ENCODE data around the gene MYH1.

MYH1 gene

DNA sequence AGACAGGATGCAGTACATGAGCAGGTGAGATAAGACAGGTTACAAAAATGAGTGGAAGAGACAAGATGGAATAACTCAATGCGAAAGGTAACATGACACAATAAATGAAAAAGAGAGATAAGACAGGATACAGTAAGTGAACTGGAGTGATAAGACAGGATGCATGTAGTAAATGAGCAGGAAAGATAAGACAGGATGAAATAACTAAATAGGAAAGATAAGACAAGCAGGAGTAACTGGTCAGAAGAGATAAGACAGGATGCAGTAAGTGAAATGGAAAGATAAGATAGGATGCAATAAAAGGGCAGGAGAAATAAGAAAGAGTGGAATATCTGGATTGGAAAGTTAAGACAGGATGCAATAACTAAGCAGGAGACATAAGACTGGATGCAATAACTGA, 40.6 kb downstream of the MYH1 start:
- DNase-seq = no peak

DNA sequence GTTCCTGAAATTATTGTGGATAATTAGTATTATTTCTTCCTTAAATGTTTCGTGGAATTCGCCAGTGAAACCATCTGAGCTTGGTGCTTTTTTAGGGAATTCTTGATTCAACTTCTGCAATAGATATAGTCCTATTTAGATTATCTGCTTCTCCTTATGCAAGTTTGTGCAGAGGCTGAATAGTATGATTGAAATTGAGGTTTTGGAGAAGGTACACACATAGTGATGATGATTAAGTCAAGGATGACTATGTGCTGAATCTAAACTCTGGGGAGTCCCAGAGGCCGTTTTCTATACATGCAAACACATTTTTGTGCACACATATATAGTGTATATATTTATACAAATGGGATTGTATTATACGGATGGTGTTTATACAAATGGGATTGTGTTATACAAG, 43.8 kb downstream of the MYH1 start:
- DNase-seq = no peak

- no peak for DNase-seq
Observed at GRCh38 chr17:10471858-10472257, 46.5 kb downstream of the MYH1 start.

DNA sequence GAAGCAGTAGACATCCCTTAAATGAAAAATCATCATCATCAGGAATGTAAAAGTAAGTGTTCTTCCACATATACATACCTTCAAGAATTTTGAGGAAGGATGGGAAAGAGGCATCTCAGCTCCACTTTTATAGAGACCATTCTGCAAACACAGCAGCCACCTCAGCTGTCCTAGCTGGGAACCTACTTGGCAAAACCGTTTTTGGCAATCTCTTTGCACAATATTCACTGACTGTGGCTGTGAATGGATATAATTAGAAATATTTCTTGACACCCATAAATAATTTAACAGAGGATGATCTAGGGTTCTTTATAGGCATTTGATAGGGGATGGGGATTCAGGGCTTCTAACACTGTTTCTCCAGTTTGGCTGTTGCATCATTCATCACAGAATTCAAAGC, 48.9 kb downstream of the MYH1 start, which contains the start of gene MYH4:
TSS of gene MYH4 (minus strand) at position 101 of the 400 bp plus-strand sequence. CDS start 2,814 bp downstream, outside the sequence.
- no peak for DNase-seq

GRCh38 chr17:10463402-10463801, 54.9 kb downstream of the MYH1 start:
- no peak for DNase-seq

GRCh38 chr17:10460062-10460461, 58.3 kb downstream of the MYH1 start:
- no peak for DNase-seq

DNA sequence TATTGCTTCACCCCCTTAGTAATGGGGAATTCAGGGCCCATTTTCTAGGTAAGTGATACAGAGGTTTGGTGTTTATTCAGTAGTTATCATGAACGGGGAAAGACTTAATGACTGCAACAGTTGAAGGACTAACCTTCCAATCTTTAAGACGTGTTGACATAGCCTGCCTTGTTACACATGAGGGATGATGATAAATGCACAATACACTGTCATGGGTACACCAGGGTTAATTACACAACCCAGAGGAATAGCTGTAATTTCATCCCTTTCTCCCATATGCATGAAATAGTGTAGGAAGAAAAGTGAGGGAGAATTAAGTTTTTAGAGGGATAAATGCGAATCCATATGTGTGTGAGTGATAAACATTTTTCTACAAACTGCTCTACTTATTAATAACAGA, 59.6 kb downstream of the MYH1 start:
- no peak for DNase-seq

GRCh38 chr17:10457952-10458351, 60.4 kb downstream of the MYH1 start:
- DNase-seq = no peak

- DNase-seq = no peak
Observed at GRCh38 chr17:10447026-10447931, 71.1 kb downstream of the MYH1 start.
